HFF-Myc (cell line): ENCODE data around the gene WDR86.

Experiments
- DNase-seq: peaks from one replicate; pipeline ENCODE4 v3.0.0-alpha.2; 2011; ENCODE audit warnings: low read depth; ENCODE audit errors: extremely low read depth
- H3K4me3 ChIP-seq: replicated peaks from 2 replicates; pipeline ENCODE4 v1.5.1; 2011; ENCODE audit warnings: low read depth, mild to moderate bottlenecking, control low read depth, low read length
- TF ChIP-seq, protein P1 (sequence below): IDR thresholded peaks from 2 replicates; pipeline ENCODE4 v1.5.1; 2012; ENCODE audit warnings: mild to moderate bottlenecking, low read depth, low read length, control low read depth; ENCODE audit errors: missing control alignments

Gene WDR86

GRCh38 chr7:151342811-151343210 is 67.0 kb downstream of the WDR86 start:
- DNase-seq = no peak
- TF ChIP-seq, protein P1, sequence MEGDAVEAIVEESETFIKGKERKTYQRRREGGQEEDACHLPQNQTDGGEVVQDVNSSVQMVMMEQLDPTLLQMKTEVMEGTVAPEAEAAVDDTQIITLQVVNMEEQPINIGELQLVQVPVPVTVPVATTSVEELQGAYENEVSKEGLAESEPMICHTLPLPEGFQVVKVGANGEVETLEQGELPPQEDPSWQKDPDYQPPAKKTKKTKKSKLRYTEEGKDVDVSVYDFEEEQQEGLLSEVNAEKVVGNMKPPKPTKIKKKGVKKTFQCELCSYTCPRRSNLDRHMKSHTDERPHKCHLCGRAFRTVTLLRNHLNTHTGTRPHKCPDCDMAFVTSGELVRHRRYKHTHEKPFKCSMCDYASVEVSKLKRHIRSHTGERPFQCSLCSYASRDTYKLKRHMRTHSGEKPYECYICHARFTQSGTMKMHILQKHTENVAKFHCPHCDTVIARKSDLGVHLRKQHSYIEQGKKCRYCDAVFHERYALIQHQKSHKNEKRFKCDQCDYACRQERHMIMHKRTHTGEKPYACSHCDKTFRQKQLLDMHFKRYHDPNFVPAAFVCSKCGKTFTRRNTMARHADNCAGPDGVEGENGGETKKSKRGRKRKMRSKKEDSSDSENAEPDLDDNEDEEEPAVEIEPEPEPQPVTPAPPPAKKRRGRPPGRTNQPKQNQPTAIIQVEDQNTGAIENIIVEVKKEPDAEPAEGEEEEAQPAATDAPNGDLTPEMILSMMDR = no peak
- H3K4me3 ChIP-seq = peak overlapping the region; percentile 60

DNA sequence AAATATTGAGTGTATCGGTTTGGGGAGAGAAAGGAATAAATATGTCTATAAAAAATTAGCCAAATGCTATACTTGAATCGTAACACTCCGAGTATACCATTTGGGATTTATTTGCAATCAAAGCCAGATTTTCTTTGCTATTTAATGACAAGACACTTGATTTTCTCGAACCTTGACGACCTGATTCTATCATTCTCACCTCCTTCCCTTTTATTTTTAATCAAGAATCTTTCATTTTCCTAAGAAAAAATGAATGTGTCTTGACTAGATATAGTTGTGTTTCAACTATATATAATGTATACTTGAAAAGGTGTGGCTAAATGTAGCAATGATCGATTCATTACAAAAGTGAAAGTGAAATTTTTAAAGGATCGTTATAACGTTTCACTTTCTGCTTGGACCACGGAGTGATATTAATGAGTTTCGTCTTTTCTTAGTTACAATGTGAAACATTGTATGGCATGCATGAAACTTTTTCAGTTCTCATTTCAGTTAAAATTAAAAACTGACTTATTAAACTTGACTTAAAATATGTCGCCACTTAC is 67.7 kb downstream of the WDR86 start:
- TF ChIP-seq, protein P1 = no peak
- peak overlapping the region; percentile 60 for H3K4me3 ChIP-seq
- DNase-seq = no peak

DNA sequence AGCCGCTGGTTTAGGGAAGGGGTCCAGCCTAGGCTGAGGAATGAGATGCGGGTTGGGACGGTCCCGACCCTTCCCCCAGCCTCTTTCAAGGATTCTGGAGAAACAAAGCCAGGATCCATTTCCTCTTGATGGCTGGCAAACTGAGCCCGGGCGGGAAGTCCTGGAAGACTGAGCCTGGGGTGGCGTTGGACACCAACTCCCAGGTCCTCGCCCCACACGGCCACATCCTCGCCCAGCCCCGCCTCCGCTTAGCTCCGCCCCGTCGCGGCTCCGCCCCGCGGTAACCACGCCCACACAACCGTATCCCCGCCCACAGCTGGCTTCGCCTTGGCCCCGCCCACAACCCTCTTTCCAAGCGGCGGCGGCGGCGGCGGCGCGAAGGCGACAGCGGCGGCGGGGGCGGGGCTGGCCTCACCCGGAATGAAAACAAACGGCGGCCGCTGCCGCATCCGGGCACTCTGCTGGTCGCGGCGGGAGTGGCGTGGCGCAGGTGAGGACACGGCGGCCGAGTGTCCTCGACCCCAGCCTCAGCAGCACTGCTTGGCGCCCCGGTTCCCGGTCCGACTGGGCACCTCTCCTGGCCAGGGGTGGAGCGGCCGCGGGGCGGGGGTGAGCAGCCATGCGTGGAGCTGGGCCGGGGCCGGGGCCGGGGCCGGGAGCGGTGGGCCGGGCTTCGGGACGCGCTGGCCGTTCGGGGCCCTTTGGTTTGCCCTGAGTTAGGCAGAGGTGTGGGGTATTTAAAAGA is 68.3 kb downstream of the WDR86 start, which contains the start of gene NUB1:
Gene NUB1 (plus strand): TSS at position 456 of the 745 bp plus-strand sequence. CDS start 3,538 bp downstream, outside the sequence.
- TF ChIP-seq, protein P1 = no peak
- peak within 1 kb of the TSS; percentile 60 for H3K4me3 ChIP-seq
- DNase-seq = peak; percentile 32

- DNase-seq = no peak
- peak overlapping the region; percentile 60 for H3K4me3 ChIP-seq
- TF ChIP-seq, protein P1 = no peak
Observed at GRCh38 chr7:151340794-151341356, 69.0 kb downstream of the WDR86 start.

DNA sequence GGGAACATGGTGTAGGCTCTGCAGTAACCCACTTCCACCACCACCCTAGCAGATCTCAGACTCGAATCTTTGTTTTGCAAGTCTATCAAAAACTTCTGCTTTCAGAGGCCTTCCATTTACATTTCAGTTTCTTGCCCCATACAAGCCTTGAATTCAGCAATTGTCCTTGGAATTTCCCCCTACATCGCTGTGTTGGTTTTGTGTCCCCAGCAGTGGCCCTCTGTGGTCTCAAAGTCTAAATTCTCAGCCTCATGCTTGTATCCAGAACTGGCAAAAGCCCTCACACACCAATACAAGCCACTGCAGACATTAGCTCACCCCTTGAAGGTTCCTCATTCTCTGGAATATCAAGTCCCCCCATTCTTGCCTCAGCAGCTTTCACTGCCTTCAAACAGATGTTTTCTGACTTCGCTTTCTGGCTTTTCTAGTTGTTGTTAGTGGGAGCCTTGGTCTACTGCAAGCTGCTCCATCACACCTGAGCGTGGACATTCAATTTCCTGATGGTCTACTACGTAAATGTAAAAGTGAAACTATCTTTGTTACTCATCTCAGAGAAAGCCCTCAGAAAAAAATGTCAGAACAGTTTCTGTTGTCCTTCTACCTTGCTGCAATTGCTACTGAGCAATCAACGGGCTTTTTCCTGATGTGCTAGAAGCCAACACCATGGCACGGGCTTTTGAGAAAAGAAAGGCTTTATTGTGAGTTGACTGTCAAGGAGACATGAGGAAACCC is 70.0 kb downstream of the WDR86 start:
- H3K4me3 ChIP-seq = no peak overlapping the region
- TF ChIP-seq, protein P1 = no peak
- DNase-seq = no peak

- no peak for DNase-seq
- TF ChIP-seq, protein P1 = no peak
- H3K4me3 ChIP-seq = no peak overlapping the region
Observed at GRCh38 chr7:151338809-151339208, 71.0 kb downstream of the WDR86 start.
